Stimulated activated CD4-positive, alpha-beta T cell treated with anti-CD3 and anti-CD28 coated beads, Interleukin-12 subunit alpha, Interleukin-12 subunit beta, amount 100 ng/mL, for 48 hours (primary cell): ENCODE results near the gene STX2.
"Not testable (repeated sequence)": the region's sequence is repeated elsewhere in the genome, so short reads cannot be mapped to it uniquely, and the experiment has no call there.

ENCODE experiments used
- DNase-seq, 3 donors: peaks; one replicate each; pipeline ENCODE4 v3.0.0-alpha.2; 2020; ENCODE audit warnings: low read depth in 2 of 3, low spot score in 1 of 3

STX2 gene

DNA sequence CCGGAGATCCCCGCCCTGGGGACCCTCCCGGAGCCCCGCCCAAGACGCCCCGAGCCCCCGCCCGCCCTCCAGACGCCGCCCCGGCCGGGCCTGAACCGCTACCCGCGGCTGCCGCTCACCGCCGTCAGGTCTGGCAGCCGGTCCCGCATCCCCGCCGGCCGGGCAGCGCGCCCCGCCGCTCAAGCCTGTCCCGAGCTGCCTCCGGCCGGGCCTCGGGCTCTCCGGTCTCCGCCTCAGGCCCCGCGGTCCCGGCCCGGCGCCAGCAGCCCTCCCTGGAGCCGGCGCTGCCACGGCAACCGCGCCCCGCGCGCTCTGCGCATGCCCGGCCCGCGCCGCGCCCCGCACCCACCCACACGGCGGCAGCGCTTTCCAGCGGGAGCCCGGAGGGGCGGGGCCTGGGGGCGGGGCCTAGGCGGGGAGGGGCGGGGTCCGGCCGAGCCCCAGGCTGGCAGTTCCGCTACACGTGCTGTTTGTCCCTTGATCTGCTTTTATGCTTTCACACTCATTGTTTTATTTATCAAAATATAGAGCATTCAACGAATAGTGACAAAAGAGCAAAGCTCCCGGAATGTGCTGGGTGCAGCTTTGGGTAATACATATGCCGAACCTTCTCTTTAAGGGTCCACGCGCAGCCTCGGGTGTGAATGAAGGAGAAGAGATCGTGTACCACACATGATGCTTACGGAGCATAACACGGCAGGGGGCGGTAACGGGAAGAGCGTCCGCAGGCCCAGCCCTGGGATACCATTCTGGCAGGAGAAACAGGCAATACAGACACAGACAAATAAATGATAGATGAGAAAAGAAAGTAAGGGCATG is at the start of gene STX2:
TSS of gene STX2 (minus strand) at position 300 of the 819 bp plus-strand sequence. CDS start at position 149, 151 bp downstream.
- DNase-seq, result peak; percentile 75 to 86 (median 81)

DNA sequence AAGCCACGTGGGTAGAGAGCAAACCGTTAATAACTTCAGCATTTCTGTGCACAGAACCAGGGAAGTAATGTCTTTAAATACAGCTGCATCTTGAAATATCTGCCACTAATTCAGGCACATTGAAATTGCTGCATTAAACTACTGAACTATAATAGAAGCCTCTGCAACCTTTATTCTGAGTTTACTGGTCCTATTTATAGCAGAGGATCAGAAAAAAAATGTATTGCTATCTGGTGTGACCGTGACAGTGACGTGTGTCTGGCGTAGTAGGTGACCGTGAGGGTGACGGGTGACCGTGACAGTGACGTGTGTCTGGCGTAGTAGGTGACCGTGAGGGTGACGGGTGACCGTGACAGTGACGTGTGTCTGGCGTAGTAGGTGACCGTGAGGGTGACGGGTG is 48.1 kb upstream of the STX2 start:
- not testable (repeated sequence) for DNase-seq

- DNase-seq, result no peak
These were observed 42.5 kb upstream of the STX2 start for GRCh38 chr12:130881548-130881947.

DNA sequence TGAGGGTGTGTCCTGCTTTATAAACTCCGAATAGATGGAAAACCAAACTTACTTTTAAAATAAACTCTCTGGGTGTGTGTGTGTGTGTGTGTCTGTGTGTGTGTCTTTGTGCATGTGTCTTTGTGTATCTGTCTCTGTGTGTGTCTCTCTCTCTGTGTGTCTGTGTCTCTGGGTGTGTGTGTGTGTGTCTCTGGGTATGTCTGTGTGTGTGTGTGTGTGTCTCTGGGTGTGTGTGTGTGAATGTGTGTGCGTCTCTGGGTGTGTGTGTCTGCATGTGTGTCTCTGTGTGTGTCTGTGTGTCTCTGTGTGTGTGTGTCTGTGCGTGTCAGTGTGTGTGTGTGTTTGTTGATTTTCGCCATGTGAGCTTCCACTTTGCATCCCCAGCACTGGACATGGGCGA is 42.0 kb upstream of the STX2 start:
- no peak for DNase-seq

DNA sequence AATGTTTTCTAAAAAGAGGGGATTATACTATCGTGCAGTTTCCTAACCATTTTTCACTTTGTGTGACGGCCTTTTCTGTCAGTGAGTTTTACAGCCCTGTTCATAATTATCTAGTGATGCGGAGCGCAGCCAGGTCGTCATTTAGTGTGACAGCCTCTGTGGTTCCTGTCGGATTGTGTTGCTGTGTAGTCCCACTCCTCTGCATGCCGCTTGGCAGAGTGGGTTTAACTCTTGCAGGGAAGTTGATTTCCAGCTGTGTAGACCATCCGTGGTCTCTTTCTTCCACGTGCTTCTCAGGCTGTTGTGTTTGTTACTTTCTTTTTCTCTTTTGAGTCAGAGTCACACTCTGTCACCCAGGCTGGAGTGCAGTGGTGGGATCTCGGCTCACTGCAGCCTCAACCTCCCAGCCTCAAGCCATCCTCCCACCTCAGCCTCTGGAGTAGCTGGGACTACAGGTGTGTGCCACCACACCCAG is 41.4 kb upstream of the STX2 start:
- no peak for DNase-seq

DNA sequence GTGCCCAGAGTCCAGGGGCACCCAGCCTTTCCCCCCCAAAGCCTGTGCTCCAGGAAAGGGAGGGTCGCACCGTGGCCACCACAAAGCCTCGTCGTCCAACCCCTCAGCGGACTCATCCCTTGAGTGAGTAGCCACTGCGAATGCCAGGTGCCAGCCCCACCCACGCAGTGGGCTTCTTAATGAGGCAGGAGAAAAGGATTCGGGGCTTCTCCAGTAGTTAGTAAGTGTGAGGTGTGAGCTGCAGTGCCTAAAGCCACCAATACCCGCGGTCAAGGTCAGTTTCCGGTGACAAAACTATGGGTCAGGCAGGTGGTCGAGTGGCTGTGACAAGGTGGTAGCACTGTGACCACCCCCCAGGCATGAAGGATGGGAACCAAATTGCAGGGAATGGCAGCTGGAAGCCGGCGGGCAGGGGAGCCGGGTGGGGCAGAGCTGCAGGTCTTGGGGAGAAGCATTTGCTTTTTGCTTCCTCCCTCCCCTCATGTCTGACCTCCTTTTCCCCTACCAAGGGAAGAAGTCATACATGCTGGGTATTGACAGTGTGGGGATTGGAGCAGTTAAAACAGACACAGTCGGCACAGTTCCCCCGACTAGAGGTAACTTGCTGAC is 40.8 kb upstream of the STX2 start:
- no peak for DNase-seq

DNA sequence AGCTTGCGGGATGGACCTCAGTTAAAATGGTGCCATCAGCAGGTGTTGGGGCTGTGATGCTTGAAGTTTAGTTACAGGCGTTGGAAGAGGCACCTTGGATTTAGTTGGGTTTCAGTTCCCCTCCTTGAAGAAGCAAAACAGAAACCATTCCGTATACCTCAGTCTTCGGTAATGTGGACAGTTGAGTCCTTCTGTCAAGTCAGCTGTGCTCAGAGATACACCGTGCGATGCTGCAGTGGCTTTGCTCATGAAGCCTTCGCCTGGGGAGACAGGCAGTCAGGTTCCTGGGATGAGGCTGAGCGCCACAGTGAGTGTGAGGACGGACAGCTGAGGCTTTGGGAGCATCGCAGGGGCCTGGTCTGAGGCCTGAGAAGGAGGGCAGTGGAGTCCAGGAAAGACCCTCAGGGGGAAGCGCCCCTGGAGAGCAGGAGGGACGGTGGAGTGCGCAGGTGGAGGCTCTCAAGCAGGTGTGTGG is 40.2 kb upstream of the STX2 start:
- DNase-seq, result no peak

- no peak for DNase-seq
These were observed 39.4 kb upstream of the STX2 start for GRCh38 chr12:130878193-130879185.

GRCh38 chr12:130877333-130877732 is 38.3 kb upstream of the STX2 start:
- no peak for DNase-seq

- DNase-seq, result no peak
These were observed 37.7 kb upstream of the STX2 start for GRCh38 chr12:130876758-130877157.

DNA sequence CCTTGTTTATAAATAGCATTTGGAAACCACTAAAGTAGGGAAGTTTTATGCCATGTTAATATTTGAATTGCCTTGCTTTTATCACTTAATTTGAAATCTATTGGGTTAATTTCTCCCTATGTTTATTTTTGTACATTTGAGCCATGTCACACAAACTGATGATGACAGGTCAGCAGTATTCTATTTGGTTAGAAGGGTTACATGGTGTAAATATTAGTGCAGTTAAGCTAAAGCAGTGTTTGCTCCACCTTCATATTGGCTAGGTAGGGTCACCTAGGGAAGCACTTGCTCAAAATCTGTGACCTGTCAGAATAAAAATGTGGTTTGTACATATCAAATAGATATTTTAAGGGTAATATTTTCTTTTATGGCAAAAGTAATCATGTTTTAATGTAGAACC is 37.2 kb upstream of the STX2 start:
- no peak for DNase-seq

- not testable (repeated sequence) for DNase-seq
These were observed 36.7 kb upstream of the STX2 start for GRCh38 chr12:130875708-130876107.

- DNase-seq, result no peak
These were observed 36.1 kb upstream of the STX2 start for GRCh38 chr12:130875193-130875592.

- no peak for DNase-seq
These were observed 35.6 kb upstream of the STX2 start for GRCh38 chr12:130874696-130875095.

GRCh38 chr12:130873825-130874224 is 34.8 kb upstream of the STX2 start:
- DNase-seq, result no peak

GRCh38 chr12:130873106-130873795 is 34.2 kb upstream of the STX2 start:
- no peak for DNase-seq

GRCh38 chr12:130872179-130873096 is 33.4 kb upstream of the STX2 start:
- peak in 1 of 3 donors; percentile 23 for DNase-seq

- DNase-seq, result peak; percentile 77 to 93 (median 87)
These were observed 32.5 kb upstream of the STX2 start, which contains the start of gene RAN for GRCh38 chr12:130871286-130872178. RAN (plus strand) TSS chr12:130872066; CDS start chr12:130872594, 528 bp downstream.
